NCI-H446 (cell line): ENCODE measurements around the gene ACAP3.
"Not testable (repeated sequence)": the region's sequence is repeated elsewhere in the genome, so short reads cannot be mapped to it uniquely, and the experiment has no call there.

ENCODE experiments used
- DNase-seq, 2 experiments: peaks; one replicate each; lab custom pipeline; 2025; lab: John Stamatoyannopoulos, UW

Gene ACAP3

DNA sequence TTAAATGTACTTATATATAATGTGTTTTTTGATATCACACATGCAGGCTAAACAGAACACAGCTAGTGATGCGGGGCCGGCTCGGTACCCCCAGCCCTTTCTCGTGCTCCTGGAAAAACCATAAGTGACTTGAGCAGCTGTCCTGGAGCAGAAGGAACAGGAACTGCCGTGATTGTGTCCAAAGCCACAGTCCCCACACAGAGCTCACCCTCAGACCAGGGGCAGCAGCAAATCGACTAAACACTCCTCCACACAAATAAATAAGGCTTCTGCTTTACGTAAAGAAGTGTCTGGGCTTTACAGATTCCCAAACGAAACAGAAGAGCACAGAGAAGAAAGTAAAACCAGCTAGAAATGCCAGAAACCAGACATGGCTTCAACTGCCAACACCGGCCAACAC is 43.7 kb downstream of the ACAP3 start:
- no peak for DNase-seq

DNA sequence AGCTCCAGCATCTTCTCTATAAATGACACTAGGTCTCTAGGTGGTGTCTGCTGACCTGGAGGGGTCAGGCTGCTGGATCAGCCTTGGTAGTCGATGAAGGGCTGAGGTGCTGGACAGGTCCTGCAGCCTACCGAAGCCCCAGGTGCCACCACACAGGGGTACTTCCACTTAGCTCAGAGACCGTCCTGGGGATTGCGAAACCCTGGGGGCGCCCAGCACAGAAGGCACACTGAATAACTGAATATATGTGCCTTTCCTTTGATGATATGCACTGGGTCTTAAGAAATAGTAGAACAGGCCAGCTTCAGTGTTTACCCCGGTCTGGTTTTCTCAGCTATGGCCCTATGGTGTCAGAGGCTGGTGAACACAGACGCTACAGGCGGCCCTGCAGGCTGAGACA is 45.0 kb downstream of the ACAP3 start:
- no peak for DNase-seq

DNA sequence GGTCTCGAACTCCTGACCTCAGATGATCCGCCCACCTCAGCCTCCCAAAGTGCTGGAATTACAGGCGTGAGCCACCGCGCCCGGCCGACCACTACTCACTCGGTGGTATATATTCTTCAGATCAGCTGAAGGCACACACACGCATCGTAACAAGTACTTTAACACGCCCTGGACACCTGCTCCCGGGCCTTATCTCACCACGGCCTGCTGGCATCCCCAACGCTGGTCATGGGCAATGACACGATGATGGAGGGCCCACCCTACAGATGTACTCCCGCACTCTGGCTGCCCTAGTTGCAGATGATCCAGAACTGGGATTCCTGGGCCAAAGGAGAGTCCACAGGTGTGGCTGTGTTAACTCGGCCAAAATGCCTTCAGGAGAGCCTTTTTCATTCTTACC is 45.7 kb downstream of the ACAP3 start:
- no peak for DNase-seq

DNA sequence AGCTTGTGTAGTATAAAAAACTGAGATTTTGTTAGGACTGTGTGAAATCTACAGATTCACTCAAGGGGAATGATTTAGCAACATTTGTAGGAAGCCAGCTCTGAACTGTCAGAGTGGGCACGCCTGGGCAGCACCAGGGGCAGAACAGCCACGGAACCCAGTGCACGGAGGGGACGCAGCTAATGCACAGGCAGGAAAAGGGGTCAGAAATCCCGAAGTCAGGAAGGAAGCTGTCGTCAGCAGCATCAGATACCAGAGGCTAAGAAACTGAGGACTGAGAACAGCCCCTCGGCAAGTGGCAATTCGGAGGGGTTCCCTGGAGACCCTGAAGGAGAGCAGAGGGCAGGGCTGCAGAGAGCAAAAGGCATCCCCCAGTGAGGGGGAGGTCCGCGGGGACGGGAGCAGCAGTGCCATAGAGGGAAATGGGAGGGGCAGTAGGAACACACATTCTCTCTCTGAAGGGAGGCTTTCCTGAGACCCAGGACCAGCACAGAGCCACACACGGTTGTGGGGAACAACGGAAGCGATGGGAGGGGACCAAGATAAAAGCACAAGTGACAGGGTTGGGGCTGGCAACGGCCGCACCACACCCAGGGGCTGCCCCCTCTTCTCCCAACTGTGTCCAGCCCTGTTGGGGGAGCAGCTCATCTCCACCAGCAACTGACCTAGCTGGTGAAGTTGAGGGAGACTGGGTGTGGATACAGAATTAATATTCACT is 46.7 kb downstream of the ACAP3 start:
- DNase-seq: no peak

DNA sequence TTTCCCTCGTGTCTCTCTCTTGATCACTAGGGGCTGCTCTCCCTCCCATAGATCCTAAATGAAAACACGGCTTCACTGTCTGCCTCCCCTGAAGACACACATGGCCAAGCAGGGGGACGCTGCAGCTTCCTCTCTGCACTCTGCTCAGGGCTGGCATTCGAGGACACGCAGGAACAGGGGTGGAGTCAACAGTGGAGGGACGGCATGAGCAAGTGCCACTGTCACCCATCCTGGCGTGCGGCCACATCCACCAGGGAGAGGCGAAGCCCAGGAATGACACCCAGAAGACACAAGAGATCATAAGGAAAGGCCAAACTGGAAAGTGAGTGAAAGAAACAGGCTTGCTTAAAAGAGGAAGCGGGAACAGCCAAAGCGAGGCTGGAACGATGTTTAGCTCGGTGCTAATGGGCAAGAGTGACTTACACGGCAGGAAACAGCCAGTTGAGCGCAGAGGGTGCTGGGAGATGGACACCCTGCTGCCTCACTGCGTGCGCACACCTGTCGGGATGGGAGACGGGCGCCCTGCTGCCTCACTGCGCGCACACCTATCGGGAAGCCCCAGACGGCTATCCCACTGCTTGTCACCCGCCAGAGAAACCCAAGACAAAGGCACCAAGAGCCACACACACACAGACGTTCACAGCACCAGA is 47.7 kb downstream of the ACAP3 start:
- DNase-seq: no peak

DNA sequence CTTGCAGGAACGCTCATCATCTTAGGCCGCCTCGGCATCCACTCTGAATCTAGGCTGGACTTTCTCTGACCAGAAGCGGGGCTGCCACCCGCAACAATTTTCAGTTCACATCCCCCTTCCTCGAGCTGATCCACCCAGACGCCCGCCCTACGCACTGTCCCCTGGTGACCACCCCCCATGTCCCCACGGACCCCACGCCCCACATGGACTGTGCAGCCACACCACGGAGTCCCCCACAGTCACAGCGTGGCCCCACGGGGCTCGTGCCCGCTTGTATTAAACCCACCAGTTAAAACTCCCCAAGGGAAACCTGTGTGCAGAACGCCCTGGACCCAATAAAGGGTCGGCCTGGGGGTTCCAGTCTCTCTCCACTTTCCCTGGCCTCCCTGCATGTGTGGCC is 48.2 kb downstream of the ACAP3 start:
- DNase-seq: no peak

DNA sequence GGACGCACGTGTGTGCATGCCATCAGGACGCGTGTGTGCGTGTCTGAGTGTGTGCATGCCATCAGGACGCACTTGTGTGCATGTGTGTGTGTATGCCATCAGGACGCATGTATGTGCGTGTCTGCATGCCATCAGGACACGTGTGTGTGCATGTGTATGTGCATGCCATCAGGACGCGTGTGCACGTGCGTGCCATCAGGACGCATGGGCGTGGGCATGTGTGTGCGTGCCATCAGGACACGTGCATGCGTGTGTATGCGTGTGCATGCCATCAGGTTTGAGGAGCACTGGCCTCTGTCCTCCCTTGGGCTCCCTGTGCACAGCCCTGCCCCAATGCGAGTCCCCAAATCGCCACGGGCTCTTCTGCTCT is 48.6 kb downstream of the ACAP3 start:
- no peak for DNase-seq

DNA sequence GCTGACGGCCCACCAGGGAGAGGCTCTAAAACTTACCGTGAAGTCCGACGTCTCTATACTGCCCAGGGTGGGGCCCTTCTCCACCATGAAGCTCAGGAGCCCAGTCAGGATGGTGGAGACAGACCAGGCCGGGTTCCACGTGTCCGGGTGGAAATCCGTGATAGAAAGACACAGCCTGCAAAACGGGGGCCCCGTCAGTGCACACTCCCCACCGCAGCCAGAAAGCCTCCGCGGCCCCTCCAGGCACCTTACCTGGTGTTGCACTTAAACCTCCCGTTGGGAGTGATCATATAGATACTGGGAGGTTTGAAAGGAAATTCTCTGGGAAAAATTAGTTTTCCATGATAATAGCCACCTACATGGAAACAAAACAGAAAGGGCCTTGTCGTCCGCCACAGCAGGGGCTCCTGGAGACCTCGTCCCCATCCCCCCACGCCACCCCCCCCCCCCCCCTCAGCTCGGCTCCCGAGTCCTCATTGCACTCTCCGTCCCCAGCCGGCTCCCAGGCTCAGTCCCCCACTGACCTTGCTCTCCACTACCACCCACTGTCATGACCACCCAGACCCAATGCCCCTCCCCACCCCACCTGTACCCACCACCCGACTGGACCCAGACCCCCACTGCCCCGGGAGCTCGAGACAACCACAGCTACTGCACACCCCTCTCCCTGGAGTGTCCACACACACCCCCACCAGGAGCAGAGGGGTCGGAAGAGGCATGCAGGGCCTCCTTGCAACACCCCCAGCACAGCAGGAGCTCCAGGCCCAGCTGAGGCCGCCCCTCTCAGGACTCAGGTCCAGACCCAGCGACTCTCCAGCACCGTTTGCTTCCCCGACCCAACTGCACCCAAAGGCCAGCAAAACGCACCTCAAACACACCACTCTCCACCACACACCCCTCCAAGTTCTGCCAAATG is 50.5 kb downstream of the ACAP3 start:
- DNase-seq: no peak

DNA sequence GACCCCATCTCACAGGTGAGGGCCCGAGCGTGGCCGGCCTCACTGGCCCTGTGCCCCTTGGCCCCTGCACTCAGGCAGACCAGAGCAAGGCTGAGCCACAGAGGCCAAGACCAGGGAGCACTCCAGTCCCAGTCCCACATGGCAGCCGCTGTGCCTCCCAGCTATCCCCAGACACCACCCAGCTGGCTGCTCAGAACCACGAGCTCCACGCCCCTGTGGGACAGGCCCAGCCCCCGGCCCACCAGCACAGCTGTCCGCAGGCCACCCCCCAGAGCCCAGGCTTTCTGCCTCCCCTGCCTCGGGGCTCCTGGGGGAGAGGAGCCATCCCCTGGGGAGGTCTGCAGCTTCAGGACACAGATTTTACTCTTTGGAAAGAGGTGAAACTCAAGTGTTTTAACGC is 52.1 kb downstream of the ACAP3 start:
- no peak for DNase-seq

DNA sequence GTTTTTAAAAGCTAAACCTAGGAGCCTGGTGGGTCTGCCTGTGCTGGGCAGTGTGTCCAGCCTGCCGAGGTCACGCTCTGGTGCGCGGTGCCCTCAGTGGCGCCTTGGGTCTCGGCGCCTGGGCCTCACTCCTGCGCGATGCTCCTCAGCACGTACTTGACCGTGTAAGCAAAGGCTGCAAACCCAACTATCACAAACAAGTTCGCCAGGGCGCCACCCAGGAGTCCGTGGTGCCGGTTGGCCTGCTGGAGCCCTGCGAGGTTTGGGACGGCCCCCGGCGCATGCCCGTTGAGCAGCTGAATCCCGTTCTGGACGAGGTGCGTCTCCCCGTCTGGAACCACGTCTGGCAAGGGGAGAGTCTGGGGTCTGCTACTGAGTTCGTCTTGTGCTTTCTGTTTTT is 52.7 kb downstream of the ACAP3 start:
- no peak for DNase-seq

DNA sequence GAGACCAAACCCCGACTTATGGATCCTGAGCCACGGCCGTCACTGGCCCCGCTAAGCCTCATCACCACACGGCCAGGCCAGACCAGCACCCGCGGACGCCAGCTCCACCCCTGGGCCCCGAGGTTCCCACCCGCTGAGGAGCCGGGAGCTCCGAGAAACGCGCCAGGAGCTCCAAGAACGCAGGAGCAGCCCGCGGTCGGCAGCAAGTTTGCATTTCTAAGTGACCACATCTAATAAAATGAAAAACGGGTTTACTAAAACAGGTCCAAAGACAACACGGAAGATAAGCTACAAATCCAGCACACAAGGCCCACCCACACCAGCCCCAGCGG is 53.1 kb downstream of the ACAP3 start:
- no peak for DNase-seq

DNA sequence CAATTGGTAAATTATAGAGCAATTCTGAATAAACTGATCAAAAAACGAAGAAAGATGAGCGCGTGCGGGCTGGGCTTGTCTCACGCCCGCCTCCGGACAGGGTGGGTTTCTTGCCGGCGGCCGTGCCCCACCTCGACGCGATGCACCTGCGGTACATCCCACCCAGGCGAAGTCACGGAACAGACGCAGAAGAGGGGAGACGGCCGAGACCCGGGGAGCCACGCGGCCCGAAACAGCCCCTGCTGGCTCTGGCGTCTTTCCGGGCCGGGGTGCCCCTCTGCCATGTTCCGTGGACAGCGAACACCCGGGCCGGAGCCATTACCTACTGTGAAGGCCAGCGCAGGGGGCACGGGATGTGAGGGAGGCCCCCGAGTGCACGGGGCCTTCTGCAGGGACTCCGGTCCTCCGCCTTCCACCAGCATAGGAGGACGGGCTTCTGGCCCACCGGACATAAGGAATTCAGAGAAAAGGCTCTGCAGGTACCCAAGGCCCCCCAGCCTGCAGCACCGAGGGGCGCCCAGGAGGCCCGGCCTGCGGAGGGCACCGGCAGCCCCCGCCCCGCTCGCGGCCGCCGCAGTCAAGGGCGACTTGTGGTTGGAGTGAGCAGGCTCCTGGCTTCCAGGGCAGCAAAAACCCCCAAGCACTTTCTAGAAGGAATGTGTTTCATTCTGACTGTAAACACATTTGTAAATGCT is 53.6 kb downstream of the ACAP3 start:
- no peak for DNase-seq

DNA sequence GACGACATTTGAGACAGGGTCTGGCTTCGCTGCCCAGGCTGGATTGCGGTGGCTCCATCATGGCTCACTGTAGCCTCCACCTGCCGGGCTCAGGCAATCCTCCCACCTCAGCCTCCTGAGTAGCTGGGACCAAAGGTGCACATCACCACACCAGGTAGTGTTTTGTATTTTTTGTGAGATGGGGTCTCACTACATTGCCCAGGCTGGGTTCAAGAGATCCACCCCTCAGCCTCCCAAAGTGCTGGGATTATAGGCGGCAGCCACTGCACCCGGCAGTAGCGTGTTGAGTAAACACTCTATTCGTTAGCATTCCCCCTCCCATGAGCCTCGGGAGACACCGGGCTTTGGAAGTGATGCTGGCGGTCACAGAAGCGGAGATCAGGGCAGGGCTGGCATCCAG is 54.4 kb downstream of the ACAP3 start:
- no peak for DNase-seq

DNA sequence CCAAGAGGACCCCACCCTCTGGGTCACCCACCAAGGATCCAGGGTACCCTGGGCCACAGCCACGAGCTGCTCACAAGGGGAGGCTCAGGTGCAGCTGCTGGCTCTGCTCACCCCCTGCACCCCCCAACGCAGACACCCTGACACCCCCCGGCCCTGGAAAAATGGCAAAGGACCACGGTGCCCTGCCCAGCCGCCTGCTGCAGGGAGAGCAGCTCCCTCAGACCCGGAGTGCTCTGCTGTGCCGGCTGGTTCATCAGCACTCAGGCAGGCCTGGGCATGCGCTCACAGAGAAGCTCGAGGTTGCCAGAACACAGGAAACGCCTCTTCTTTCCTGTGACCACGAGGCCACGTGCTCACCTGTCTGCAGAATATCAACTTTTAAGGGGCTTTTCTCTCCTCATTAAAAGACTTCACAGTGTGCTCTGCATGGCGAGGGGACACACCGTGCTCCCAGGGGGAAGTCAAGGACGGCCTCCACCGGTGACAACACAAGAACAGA is 56.9 kb downstream of the ACAP3 start:
- DNase-seq: peak in 1 of 2 experiments; percentile 30

DNA sequence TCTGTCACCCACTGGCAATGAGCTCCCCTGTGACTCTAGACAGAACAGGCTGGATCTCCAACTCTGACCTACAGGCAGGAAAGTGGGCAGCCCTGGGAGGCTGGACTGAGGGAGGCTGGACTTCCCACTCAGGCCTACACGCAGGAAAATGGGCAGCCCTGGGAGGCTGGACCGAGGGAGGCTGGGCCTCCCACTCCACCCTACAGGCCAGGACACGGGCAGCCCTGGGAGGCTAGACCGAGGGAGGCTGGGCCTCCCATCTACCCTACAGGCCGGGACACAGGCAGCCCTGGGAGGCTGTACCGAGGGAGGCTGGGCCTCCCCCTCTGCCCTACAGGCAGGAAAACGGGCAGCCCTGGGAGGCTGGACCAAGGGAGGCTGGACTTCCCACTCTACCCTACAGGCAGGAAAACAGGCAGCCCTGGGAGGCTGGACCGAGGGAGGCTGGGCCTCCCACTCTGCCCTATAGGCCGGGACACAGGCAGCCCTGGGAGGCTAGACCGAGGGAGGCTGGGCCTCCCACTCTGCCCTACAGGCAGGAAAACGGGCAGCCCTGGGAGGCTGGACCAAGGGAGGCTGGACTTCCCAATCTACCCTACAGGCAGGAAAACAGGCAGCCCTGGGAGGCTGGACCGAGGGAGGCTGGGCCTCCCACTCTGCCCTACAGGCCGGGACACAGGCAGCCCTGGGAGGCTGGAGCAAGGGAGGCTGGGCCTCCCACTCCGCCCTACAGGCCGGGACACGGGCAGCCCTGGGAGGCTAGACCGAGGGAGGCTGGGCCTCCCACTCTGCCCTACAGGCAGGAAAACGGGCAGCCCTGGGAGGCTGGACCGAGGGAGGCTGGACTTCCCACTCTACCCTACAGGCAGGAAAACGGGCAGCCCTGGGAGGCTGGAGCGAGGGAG is 59.5 kb downstream of the ACAP3 start:
- DNase-seq: not testable (repeated sequence)

DNA sequence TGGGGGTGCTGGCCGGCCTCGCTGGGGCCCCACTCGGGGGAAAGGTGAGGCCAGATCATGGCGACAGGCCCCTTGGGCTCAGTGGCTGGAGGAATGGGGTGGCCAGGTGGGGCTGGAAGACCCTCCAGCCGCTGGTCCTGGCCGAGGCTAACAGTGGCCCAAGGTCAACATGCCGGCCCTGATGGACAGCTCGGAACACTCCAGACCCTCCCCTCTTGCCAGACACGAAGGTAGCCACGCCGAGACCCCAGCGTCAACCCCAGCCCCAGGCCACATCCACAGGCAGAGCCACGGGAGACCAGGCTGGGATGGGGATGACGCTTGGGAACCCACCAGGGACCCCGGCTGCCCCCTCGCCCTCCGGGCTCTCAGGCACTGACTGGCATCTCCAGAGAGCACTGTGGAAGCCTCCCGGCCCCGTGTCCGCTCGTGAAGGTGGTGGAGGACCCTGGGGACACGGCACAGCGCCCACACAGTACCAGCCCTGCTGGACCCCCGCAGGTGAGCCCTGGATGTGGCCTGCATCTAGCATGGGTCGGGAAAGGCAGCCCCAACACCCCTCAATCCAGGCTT is 60.3 kb downstream of the ACAP3 start:
- DNase-seq: no peak

DNA sequence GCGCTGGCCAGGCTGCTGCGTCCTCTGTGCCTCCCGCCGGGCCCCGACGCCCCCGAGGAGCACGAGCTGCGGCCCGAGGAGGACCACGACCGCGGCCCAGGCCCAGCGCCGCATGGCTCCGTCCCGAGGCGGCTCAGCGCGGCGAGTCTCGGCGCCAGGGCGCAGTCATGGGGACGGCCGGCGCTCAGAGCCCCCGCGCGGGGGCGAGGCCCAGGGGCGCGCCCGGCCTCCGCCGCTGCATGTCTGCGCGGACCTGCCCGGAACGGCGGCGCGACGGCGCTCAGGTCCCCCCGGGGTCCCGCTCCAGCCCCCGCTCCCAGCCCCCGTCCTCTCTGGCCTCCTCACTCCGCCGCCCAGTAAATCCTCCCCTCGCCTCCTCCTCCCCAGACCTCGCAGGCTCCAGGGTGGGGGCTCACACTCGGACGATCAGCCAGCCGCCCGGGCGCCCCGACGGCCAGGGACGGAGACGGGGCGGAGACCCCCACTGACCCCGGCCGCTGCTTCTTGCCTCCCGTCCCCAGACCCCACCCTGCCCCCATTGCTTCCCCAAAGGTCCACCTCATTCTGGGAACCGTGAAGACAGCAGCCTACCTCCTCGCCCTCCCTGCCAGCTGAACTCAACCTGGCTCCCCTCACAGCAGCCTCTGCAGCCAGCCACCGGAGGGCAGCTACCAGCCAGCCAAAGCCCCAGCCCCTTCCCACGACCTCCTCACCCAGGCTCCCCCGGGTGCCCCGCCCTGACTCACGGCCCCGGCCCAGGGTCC is 61.0 kb downstream of the ACAP3 start, which contains the start of gene C1QTNF12:
TSS of gene C1QTNF12 (minus strand) at position 146 of the 764 bp plus-strand sequence. CDS start at position 114, 32 bp downstream.
- no peak for DNase-seq

DNA sequence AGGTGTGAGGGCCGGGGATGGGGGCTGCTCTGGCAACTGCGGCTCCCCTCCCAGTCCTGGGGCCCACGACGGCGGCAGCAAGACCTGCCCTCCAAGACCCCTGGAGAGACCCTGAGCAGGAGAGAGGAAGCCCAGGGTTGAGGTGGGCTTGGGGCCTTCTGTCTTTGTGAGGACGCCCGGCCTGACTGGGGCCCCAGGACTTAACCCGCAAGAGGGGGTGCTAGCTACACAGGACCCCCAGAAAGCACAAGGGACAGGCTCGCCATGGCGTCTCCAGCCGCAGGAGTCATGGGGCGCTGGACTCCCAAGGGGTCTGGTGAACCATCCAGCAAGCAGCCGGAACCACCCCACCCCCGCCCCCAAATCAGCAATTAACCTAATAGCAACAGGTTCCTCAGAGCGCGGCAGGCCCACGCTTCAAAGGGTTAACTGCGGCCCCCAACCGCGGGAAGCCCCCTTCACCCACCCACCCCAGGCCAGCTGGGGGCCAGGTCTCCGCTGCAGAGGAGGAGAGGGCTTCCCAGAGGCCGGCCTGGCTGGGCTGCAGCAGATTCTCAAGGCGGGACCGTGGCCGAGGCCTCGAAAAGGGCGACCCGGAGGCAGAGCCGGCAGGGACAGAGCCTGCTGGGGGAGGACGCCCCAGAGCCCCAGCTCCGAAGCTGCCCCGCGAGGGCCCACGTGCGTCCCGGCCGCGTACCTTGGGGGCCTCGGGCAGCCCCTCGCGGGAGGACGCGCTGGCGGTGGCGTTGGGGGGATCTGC is 61.7 kb downstream of the ACAP3 start:
- DNase-seq: no peak

DNA sequence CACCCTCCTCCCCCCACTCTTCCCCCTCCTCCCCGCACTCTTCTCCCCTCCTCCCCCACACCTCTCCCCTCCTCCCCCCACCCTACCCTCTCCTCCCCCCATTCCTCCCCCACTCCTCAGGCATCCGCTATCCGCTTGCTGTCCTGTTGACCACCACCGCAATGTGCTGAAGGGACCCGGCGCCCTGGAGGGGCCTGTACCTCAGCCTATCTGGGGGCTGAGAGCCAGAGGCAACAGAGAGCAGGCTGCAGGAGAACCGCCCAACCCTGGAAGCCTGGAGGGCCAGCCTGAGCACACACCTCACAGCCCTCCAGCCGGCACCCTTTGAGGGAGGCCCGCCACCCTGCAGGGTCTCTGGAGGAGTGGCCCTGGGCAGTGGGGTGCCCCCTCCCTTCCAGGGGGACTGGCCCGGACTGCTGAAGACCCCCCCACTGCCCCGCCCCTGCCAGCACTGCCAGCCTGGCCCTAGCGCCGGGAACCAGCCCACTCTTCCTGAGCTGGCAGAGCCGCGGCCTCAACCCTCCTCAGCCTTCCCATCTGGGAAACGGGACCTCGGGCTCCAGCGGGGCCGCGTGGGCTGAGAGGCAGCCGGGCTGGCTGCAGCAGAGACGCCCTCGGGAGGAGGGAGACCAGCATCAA is 62.4 kb downstream of the ACAP3 start:
- no peak for DNase-seq
